ENCODE data around the gene NDUFAF3.

Gene NDUFAF3

DNA sequence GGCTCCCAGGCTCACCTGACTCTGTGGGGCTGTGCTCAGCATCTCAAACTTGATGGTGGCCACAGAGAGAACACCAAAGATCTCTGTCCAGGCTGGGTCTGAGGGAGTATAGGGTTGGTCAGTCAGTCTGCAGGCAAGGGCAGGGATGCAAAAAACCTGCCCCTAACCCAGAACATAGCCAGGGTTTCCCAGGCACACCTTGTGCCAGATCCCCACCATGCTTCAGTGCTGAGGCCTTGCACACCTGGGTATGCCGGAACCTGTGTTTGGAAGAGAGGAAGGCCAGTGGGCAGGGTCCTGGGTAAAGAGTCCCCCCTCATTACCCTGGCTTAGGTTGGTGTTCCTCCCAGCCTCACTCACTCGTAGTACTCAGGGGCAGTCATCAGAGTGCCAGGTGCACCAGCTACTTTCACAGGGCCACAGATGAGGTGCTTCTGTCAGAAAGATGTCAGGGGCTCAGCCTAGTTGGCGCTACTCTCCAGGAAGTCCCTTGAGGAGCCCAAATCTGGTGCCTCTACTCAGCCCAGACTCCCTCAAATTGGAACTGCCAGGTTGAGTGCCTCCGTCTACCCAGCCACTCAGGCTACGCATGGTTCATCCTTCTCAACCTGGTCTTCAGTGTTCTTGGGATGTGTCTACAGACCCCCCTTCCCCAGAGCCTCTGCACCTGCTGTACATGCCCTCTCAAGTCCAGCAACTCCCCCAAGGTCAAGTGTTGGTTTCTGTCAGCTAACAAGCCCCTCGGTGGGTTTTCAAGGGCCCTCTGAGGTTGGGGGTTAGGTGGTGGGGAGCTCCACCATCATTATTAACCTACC lies 5.3 kb upstream of the NDUFAF3 start:
- H3K27ac ChIP-seq (replicated peaks): no peak overlapping the region

GRCh38 chr3:49017229-49017970 lies 4.5 kb upstream of the NDUFAF3 start:
- H3K27ac ChIP-seq (replicated peaks): peak overlapping the region; percentile 99
- peak overlapping the region; percentile 80 for H3K4me3 ChIP-seq (replicated peaks; ENCODE audit: insufficient read depth, low read length)
- no peaks in the 10 kb centered on the region for H3K27me3 ChIP-seq (ENCODE audit: insufficient read depth, poor library complexity, severe bottlenecking)
- DNase-seq (ENCODE audit: low read depth in 1 of 2, low spot score in 1 of 2): peak; percentile 46 to 69
- TF ChIP-seq, protein P1, sequence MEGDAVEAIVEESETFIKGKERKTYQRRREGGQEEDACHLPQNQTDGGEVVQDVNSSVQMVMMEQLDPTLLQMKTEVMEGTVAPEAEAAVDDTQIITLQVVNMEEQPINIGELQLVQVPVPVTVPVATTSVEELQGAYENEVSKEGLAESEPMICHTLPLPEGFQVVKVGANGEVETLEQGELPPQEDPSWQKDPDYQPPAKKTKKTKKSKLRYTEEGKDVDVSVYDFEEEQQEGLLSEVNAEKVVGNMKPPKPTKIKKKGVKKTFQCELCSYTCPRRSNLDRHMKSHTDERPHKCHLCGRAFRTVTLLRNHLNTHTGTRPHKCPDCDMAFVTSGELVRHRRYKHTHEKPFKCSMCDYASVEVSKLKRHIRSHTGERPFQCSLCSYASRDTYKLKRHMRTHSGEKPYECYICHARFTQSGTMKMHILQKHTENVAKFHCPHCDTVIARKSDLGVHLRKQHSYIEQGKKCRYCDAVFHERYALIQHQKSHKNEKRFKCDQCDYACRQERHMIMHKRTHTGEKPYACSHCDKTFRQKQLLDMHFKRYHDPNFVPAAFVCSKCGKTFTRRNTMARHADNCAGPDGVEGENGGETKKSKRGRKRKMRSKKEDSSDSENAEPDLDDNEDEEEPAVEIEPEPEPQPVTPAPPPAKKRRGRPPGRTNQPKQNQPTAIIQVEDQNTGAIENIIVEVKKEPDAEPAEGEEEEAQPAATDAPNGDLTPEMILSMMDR (IDR thresholded peaks at IDR 0.05; ENCODE audit: insufficient read depth, low read length): no peak
- no peak for TF ChIP-seq GABPA (IDR thresholded peaks at IDR 0.05; ENCODE audit: low read depth)
- no peak for TF ChIP-seq SPI1 (IDR thresholded peaks at IDR 0.05; ENCODE audit: borderline replicate concordance, low read depth)
- TF ChIP-seq POLR2AphosphoS5 (IDR thresholded peaks at IDR 0.05; ENCODE audit: low read depth): no peak
- TF ChIP-seq, protein P2, sequence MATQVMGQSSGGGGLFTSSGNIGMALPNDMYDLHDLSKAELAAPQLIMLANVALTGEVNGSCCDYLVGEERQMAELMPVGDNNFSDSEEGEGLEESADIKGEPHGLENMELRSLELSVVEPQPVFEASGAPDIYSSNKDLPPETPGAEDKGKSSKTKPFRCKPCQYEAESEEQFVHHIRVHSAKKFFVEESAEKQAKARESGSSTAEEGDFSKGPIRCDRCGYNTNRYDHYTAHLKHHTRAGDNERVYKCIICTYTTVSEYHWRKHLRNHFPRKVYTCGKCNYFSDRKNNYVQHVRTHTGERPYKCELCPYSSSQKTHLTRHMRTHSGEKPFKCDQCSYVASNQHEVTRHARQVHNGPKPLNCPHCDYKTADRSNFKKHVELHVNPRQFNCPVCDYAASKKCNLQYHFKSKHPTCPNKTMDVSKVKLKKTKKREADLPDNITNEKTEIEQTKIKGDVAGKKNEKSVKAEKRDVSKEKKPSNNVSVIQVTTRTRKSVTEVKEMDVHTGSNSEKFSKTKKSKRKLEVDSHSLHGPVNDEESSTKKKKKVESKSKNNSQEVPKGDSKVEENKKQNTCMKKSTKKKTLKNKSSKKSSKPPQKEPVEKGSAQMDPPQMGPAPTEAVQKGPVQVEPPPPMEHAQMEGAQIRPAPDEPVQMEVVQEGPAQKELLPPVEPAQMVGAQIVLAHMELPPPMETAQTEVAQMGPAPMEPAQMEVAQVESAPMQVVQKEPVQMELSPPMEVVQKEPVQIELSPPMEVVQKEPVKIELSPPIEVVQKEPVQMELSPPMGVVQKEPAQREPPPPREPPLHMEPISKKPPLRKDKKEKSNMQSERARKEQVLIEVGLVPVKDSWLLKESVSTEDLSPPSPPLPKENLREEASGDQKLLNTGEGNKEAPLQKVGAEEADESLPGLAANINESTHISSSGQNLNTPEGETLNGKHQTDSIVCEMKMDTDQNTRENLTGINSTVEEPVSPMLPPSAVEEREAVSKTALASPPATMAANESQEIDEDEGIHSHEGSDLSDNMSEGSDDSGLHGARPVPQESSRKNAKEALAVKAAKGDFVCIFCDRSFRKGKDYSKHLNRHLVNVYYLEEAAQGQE (IDR thresholded peaks at IDR 0.05; ENCODE audit: insufficient replicate concordance, low read depth): no peak

More for the DNA sequence above, 5.3 kb upstream of the NDUFAF3 start:
- H3K4me3 ChIP-seq (replicated peaks; ENCODE audit: insufficient read depth, low read length): no peak overlapping the region
- TF ChIP-seq, protein P2 (IDR thresholded peaks at IDR 0.05; ENCODE audit: insufficient replicate concordance, low read depth): no peak
- TF ChIP-seq POLR2AphosphoS5 (IDR thresholded peaks at IDR 0.05; ENCODE audit: low read depth) (no peak), SPI1 (IDR thresholded peaks at IDR 0.05; ENCODE audit: borderline replicate concordance, low read depth) (no peak), GABPA (IDR thresholded peaks at IDR 0.05; ENCODE audit: low read depth) (no peak)
- H3K27me3 ChIP-seq (ENCODE audit: insufficient read depth, poor library complexity, severe bottlenecking): no peaks in the 10 kb centered on the region
- no peak for DNase-seq (ENCODE audit: low read depth in 1 of 2, low spot score in 1 of 2)

- peak; percentile 83; the same call in 1 of the 2 replicates for TF ChIP-seq POLR2AphosphoS5 (IDR thresholded peaks at IDR 0.05; ENCODE audit: low read depth)
- TF ChIP-seq, protein P1 (IDR thresholded peaks at IDR 0.05; ENCODE audit: insufficient read depth, low read length): no peak
- TF ChIP-seq SPI1 (IDR thresholded peaks at IDR 0.05; ENCODE audit: borderline replicate concordance, low read depth): no peak
- TF ChIP-seq GABPA (IDR thresholded peaks at IDR 0.05; ENCODE audit: low read depth): peak; percentile 78
- TF ChIP-seq, protein P2 (IDR thresholded peaks at IDR 0.05; ENCODE audit: insufficient replicate concordance, low read depth): no peak
- peak; percentile 82 to 84 for DNase-seq (ENCODE audit: low read depth in 1 of 2, low spot score in 1 of 2)
- Histone ChIP-seq H3K27me3 (ENCODE audit: insufficient read depth, poor library complexity, severe bottlenecking) (no peaks in the 10 kb centered on the region), H3K27ac (replicated peaks) (peak within 1 kb of the TSS; percentile 99), H3K4me3 (replicated peaks; ENCODE audit: insufficient read depth, low read length) (peak within 1 kb of the TSS; percentile 80)
These were observed 3.8 kb upstream of the NDUFAF3 start, which contains the start of gene DALRD3 for GRCh38 chr3:49017971-49018706. Gene DALRD3 (minus strand): TSS chr3:49018580. CDS start chr3:49018564, 16 bp downstream.
